CD14-positive monocyte (primary cell): ENCODE measurements around the gene DNLZ. TPM values are rescaled to one million over a fixed set of nuclear protein-coding genes. Genes with fewer than 3 reads are reported as not detected.

Experiments
- DNase-seq, 3 donors: peaks; one replicate each; pipeline ENCODE4 v3.0.0-alpha.2; 2011 to 2022
- H2AFZ ChIP-seq: 2 replicates; pipeline ENCODE4 v1.6.0; 2012; ENCODE audit warnings: mild to moderate bottlenecking, low read depth, low read length, inconsistent platforms; ENCODE audit not compliant: insufficient read depth, poor library complexity, severe bottlenecking
- H3K27ac ChIP-seq, 2 donors: 1 replicate in 1 of 2; 2 replicates in 1 of 2; pipeline ENCODE4 v1.5.1; 2012 to 2013; ENCODE audit warnings: low read length in 2 of 2, control low read depth in 1 of 2, inconsistent platforms in 1 of 2, low read depth in 1 of 2, mild to moderate bottlenecking in 1 of 2
- H3K27me3 ChIP-seq, 2 donors: one replicate each; pipeline versions ENCODE4 v1.6.0 to v1.6.1; 2011 to 2013; ENCODE audit warnings: low read length in 2 of 2; ENCODE audit not compliant: control insufficient read depth in 2 of 2, insufficient read depth in 2 of 2
- H3K36me3 ChIP-seq, 2 donors: replicated peaks in 1 of 2; 1 replicate in 1 of 2; 2 replicates in 1 of 2; pipeline versions ENCODE4 v1.5.1 to v1.6.1; 2012 to 2013; ENCODE audit warnings: low read length in 2 of 2, control low read depth in 1 of 2, inconsistent platforms in 1 of 2, mild to moderate bottlenecking in 1 of 2; ENCODE audit not compliant: insufficient read depth in 2 of 2, control insufficient read depth in 1 of 2
- H3K4me1 ChIP-seq, 2 donors: 1 replicate in 1 of 2; 2 replicates in 1 of 2; pipeline versions ENCODE4 v1.5.1 to v1.6.1; 2012 to 2013; ENCODE audit warnings: low read length in 2 of 2, control low read depth in 1 of 2, inconsistent platforms in 1 of 2, mild to moderate bottlenecking in 1 of 2, moderate library complexity in 1 of 2; ENCODE audit not compliant: insufficient read depth in 2 of 2, control insufficient read depth in 1 of 2
- H3K4me2 ChIP-seq: replicated peaks from 2 replicates; pipeline ENCODE3; 2012; ENCODE audit warnings: low read length, moderate library complexity, mild to moderate bottlenecking; ENCODE audit not compliant: poor library complexity, severe bottlenecking; ENCODE audit errors: extremely low read depth
- H3K4me3 ChIP-seq, 3 experiments: fragments of 200-600 bp in 1 of 3; sonication (generic) in 1 of 3; replicated peaks in 1 of 3; 1 replicate in 2 of 3; 2 replicates in 1 of 3; pipeline ENCODE4 v1.5.1; 2011 to 2013; ENCODE audit warnings: low read length in 3 of 3, mild to moderate bottlenecking in 3 of 3, control low read depth in 2 of 3, low read depth in 2 of 3, inconsistent platforms in 1 of 3, moderate library complexity in 1 of 3
- H3K79me2 ChIP-seq: 2 replicates; pipeline ENCODE4 v1.6.0; 2012; ENCODE audit warnings: mild to moderate bottlenecking, control low read depth, inconsistent platforms, low read length, moderate library complexity; ENCODE audit not compliant: insufficient read depth
- H3K9ac ChIP-seq: 2 replicates; pipeline ENCODE4 v1.6.0; 2017; ENCODE audit warnings: low read length, mild to moderate bottlenecking; ENCODE audit not compliant: insufficient read depth, poor library complexity, severe bottlenecking
- H3K9me3 ChIP-seq, 2 donors: replicated peaks in 1 of 2; 1 replicate in 1 of 2; 2 replicates in 1 of 2; pipeline versions ENCODE4 v1.5.1 to v1.6.1; 2012 to 2013; ENCODE audit warnings: low read length in 2 of 2, control low read depth in 1 of 2; ENCODE audit not compliant: control insufficient read depth in 1 of 2, insufficient read depth in 1 of 2
- H4K20me1 ChIP-seq: 2 replicates; pipeline ENCODE4 v1.6.0; 2012; ENCODE audit warnings: mild to moderate bottlenecking, low read length, control low read depth, moderate library complexity; ENCODE audit not compliant: insufficient read depth
- H3K27ac Mint-ChIP-seq, 7 donors: one replicate each; pipeline ENCODE4 v1.8.0; 2020; ENCODE audit warnings: mild to moderate bottlenecking in 7 of 7, mixed read lengths in 7 of 7, moderate library complexity in 6 of 7, inconsistent platforms in 2 of 7
- H3K27me3 Mint-ChIP-seq, 3 donors: one replicate each; pipeline ENCODE4 v1.8.0; 2021 to 2022; ENCODE audit warnings: low read depth in 3 of 3, mild to moderate bottlenecking in 3 of 3, mixed read lengths in 3 of 3, moderate library complexity in 3 of 3, inconsistent platforms in 1 of 3
- H3K36me3 Mint-ChIP-seq, 2 donors: one replicate each; pipeline ENCODE4 v1.8.0; 2020; ENCODE audit warnings: mixed read lengths in 2 of 2, inconsistent platforms in 1 of 2, mild to moderate bottlenecking in 1 of 2
- H3K4me1 Mint-ChIP-seq: one replicate; pipeline ENCODE4 v1.8.0; 2020; ENCODE audit warnings: mild to moderate bottlenecking, mixed read lengths
- H3K4me3 Mint-ChIP-seq, 2 donors: one replicate each; pipeline ENCODE4 v1.8.0; 2020; ENCODE audit warnings: mild to moderate bottlenecking in 2 of 2, mixed read lengths in 2 of 2, moderate library complexity in 1 of 2
- H3K9me3 Mint-ChIP-seq, 7 donors: one replicate each; pipeline ENCODE4 v1.8.0; 2020 to 2022; ENCODE audit warnings: mixed read lengths in 7 of 7, mild to moderate bottlenecking in 6 of 7, moderate library complexity in 6 of 7, inconsistent platforms in 2 of 7
- WGBS: methylation state at CpG from one replicate; pipeline ENCODE4 v1.1.5; 2013; ENCODE audit warnings: missing lambda C conversion rate; ENCODE audit not compliant: insufficient coverage; 5-methylcytosine and 5-hydroxymethylcytosine counted together
- intact Hi-C, 2 donors: fragments of 100-400 bp; cut with micrococcal nuclease; formaldehyde crosslinking; loops; one replicate each; pipeline versions ENCODE4 v1.15.0 to v1.15.1; 2023
- polyA plus RNA-seq, 3 donors: library from polyadenylated mRNA; depleted of rRNA in 1 of 3; unstranded in 2 of 3; stranded (reverse) in 1 of 3; fragments of 300-500 nt in 2 of 3; fragments of >200 nt in 1 of 3; fragmentation: Illumina TruSeq in 2 of 3; gene quantifications; 1 replicate in 2 of 3; 2 replicates in 1 of 3; pipeline ENCODE4 v1.2.3, GENCODE V29; 2012 to 2021
- TF ChIP-seq, protein P1 (sequence below): fragments of 200-600 bp; IDR thresholded peaks from one replicate; pipeline ENCODE4 v1.8.0; 2022; ENCODE audit warnings: antibody characterized with exemption, mild to moderate bottlenecking

The DNLZ gene
- polyA plus RNA-seq, 3 donors = 5.1 to 20.5 (median 10.5) TPM

DNA sequence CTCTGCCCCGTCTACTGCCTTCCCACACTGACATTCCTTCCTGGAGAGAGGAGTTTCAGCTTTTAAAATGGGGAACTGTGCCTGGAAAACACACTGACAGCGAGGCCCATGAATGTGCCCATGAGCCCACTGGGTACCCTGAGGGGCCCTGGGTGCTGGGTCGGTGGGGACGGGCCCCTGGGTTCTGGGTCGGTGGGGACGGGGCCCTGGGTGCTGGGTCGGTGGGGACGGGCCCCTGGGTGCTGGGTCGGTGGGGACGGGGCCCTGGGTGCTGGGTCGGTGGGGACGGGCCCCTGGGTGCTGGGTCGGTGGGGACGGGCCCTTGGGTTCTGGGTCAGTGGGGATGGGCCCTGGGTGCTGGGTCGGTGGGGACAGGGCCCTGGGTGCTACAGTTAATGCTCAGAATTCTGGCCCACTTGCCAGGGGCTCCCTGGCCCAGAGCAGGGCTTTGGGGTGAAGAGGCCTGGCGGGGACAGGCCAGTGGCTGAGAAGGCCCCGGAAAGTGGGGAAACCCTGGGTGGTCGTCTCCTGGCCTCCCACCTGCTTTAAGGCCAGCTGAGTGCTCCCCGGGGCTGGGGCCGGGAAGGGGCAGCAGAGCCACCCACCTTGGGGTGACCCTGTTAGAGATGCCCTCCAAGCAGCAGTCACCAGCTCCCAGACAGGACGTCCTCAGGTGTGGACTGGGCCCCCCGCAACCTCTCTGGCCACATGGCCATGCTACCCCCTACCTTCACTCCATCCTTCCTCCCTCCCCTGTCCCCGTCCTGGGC is 33.7 kb downstream of the DNLZ start:
- Histone ChIP-seq H3K27me3 (peaks cover 0 to 28% of the 10 kb centered on the region in 2 donors), H3K36me3 (no peaks in the 10 kb centered on the region), H3K9me3 (no peaks in the 10 kb centered on the region), H3K27ac (no peak overlapping the region), H4K20me1 (no peaks in the 10 kb centered on the region), H3K4me2 (no peak overlapping the region), H3K4me1 (peaks cover 22 to 25% of the 10 kb centered on the region in 2 donors), H3K4me3 (no peak overlapping the region), H3K9ac (no peak overlapping the region), H2AFZ (no peak overlapping the region), H3K79me2 (no peaks in the 10 kb centered on the region)
- H3K27me3 Mint-ChIP-seq = peaks cover 15 to 33% (median 27%) of the 10 kb centered on the region in 3 donors
- no peaks in the 10 kb centered on the region for H3K36me3 Mint-ChIP-seq
- TF ChIP-seq, protein P1, sequence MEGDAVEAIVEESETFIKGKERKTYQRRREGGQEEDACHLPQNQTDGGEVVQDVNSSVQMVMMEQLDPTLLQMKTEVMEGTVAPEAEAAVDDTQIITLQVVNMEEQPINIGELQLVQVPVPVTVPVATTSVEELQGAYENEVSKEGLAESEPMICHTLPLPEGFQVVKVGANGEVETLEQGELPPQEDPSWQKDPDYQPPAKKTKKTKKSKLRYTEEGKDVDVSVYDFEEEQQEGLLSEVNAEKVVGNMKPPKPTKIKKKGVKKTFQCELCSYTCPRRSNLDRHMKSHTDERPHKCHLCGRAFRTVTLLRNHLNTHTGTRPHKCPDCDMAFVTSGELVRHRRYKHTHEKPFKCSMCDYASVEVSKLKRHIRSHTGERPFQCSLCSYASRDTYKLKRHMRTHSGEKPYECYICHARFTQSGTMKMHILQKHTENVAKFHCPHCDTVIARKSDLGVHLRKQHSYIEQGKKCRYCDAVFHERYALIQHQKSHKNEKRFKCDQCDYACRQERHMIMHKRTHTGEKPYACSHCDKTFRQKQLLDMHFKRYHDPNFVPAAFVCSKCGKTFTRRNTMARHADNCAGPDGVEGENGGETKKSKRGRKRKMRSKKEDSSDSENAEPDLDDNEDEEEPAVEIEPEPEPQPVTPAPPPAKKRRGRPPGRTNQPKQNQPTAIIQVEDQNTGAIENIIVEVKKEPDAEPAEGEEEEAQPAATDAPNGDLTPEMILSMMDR = no peak
- no peak overlapping the region for H3K27ac Mint-ChIP-seq
- DNase-seq = no peak
- H3K4me1 Mint-ChIP-seq = peaks cover 11% of the 10 kb centered on the region
- no peak overlapping the region for H3K4me3 Mint-ChIP-seq
- no peaks in the 10 kb centered on the region for H3K9me3 Mint-ChIP-seq
- WGBS = 92% methylated on average over 20 of the region's 23 CpGs
- intact Hi-C loops = no loop called here

DNA sequence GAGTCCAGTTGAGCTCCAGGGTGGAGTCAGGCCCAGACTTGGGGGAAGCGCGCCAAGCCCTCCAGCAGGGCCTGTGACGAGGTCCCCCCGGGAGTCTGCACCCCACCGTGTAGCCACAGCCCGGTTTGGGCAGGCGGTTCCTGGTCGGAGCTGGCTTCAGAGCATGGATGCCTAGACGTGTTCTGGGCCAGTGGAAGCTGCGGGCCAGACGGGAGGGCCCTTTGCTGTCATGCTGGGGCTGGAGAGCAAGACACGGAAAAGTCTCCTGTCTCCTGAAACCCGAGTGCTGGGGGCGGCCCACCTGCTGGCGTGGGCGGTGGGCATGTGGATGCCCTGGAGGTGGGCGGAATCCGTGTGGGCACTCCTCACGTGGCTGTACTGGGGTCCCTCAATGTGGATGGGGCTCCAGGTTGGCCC is 34.3 kb downstream of the DNLZ start:
- peaks cover 15 to 33% (median 27%) of the 10 kb centered on the region in 3 donors for H3K27me3 Mint-ChIP-seq
- no peaks in the 10 kb centered on the region for H3K9me3 Mint-ChIP-seq
- no peaks in the 10 kb centered on the region for H3K79me2 ChIP-seq
- no peak overlapping the region for H3K9ac ChIP-seq
- no peaks in the 10 kb centered on the region for H3K36me3 ChIP-seq
- H3K27me3 ChIP-seq = peaks cover 0 to 28% of the 10 kb centered on the region in 2 donors
- intact Hi-C loops = no loop called here
- no peak overlapping the region for H3K4me3 ChIP-seq
- peaks cover 22 to 25% of the 10 kb centered on the region in 2 donors for H3K4me1 ChIP-seq
- H3K4me2 ChIP-seq = no peak overlapping the region
- DNase-seq = no peak
- TF ChIP-seq, protein P1 = no peak
- 81% methylated on average over 15 of the region's 19 CpGs for WGBS
- H3K36me3 Mint-ChIP-seq = no peaks in the 10 kb centered on the region
- H3K27ac Mint-ChIP-seq = no peak overlapping the region
- no peak overlapping the region for H3K27ac ChIP-seq
- H2AFZ ChIP-seq = no peak overlapping the region
- H3K4me1 Mint-ChIP-seq = peaks cover 11% of the 10 kb centered on the region
- H4K20me1 ChIP-seq = no peaks in the 10 kb centered on the region
- no peaks in the 10 kb centered on the region for H3K9me3 ChIP-seq
- H3K4me3 Mint-ChIP-seq = no peak overlapping the region
